Neutrophil (primary cell): ENCODE results near the gene PRR5L.

Source experiments
- H3K27ac ChIP-seq: fragments of 200-600 bp; sonication (generic); 2 replicates; pipeline ENCODE4 v1.5.1; 2016; ENCODE audit warnings: mild to moderate bottlenecking, moderate library complexity
- H3K27me3 ChIP-seq: fragments of 200-600 bp; sonication (generic); 2 replicates; pipeline ENCODE4 v1.6.0; 2016; ENCODE audit warnings: mild to moderate bottlenecking
- H3K36me3 ChIP-seq: fragments of 200-600 bp; sonication (generic); 2 replicates; pipeline ENCODE4 v1.5.1; 2017
- H3K4me1 ChIP-seq, 2 experiments: fragments of 200-600 bp in 1 of 2; sonication (generic) in 1 of 2; 1 replicate in 1 of 2; 2 replicates in 1 of 2; pipeline versions ENCODE4 v1.5.1 to v1.6.1; 2013 to 2016; ENCODE audit warnings: low read depth in 1 of 2, low read length in 1 of 2, mild to moderate bottlenecking in 1 of 2, moderate library complexity in 1 of 2; ENCODE audit not compliant: control insufficient read depth in 1 of 2, insufficient read depth in 1 of 2
- H3K4me3 ChIP-seq, 2 experiments: fragments of 200-600 bp in 1 of 2; sonication (generic) in 1 of 2; 1 replicate in 1 of 2; 2 replicates in 1 of 2; pipeline ENCODE4 v1.5.1; 2013 to 2016; ENCODE audit warnings: low read depth in 1 of 2, low read length in 1 of 2, mild to moderate bottlenecking in 1 of 2, moderate library complexity in 1 of 2
- H3K9me3 ChIP-seq: fragments of 200-600 bp; sonication (generic); 2 replicates; pipeline ENCODE4 v1.5.1; 2016
- TF ChIP-seq, protein P1 (sequence below): fragments of 200-600 bp; sonication (generic); IDR thresholded peaks from 2 replicates; pipeline ENCODE4 v1.5.1; 2016; ENCODE audit warnings: antibody characterized with exemption

The PRR5L gene

DNA sequence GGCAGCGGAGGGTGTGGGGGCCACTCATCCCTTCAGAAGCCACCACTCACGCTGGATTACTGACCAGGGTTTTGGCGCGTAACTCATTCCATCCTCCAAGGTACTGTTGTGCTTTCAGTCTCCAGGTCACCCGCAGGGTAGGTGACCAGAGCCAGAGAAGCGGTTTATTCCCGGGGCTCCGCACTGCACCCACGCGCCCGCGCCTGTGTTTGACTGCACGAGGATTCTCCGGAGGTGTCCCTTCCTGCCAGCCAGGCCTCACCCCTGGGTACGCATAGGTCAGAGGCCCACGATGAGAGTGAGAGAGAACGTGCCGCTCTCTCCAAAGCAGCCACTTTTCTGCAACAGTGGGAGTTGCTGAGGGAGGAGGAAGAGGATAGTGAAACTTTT lies 158.5 kb downstream of the PRR5L start:
- peaks cover 12 to 24% of the 10 kb centered on the region in 2 experiments for H3K4me1 ChIP-seq
- TF ChIP-seq, protein P1, sequence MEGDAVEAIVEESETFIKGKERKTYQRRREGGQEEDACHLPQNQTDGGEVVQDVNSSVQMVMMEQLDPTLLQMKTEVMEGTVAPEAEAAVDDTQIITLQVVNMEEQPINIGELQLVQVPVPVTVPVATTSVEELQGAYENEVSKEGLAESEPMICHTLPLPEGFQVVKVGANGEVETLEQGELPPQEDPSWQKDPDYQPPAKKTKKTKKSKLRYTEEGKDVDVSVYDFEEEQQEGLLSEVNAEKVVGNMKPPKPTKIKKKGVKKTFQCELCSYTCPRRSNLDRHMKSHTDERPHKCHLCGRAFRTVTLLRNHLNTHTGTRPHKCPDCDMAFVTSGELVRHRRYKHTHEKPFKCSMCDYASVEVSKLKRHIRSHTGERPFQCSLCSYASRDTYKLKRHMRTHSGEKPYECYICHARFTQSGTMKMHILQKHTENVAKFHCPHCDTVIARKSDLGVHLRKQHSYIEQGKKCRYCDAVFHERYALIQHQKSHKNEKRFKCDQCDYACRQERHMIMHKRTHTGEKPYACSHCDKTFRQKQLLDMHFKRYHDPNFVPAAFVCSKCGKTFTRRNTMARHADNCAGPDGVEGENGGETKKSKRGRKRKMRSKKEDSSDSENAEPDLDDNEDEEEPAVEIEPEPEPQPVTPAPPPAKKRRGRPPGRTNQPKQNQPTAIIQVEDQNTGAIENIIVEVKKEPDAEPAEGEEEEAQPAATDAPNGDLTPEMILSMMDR, result no peak
- no peak overlapping the region for H3K27ac ChIP-seq
- H3K9me3 ChIP-seq, result no peaks in the 10 kb centered on the region
- H3K4me3 ChIP-seq, result no peak overlapping the region
- peaks cover 7% of the 10 kb centered on the region for H3K36me3 ChIP-seq
- H3K27me3 ChIP-seq, result no peaks in the 10 kb centered on the region

DNA sequence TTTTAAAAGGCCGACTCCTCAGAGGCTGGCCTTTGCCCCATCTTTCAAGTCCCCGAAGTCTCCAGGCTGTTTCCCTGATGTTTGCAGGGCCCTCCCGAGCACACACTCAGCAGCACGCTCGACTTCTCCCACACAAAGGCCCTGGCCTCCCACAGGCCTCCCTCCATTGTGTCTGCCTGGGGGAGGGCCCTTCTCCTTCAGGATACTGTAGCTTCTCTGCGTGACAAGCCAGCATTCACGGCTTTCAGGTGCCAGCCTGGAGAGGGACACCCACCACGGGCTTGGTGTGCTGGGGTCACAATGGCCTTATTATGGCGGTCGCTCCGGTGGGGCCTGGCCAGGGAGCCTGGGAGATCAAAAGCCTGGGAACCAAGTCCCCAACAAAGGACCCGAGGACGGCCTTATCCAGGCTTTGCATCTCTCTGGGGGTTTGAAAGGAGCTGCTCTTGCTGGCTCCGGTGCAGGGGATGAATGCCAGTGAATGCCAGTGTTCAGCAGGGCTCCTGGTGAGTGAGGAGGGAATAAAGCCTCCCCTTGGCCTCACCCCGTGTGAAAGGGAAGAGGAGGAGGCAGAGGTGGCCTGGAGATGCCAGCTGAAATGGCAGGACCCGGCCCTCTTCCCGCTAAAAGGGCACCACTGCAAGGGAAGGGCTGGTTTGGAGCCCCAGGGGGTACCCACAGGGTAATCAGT lies 159.0 kb downstream of the PRR5L start:
- no peak overlapping the region for H3K27ac ChIP-seq
- no peaks in the 10 kb centered on the region for H3K27me3 ChIP-seq
- no peak overlapping the region for H3K4me3 ChIP-seq
- TF ChIP-seq, protein P1, result no peak
- H3K9me3 ChIP-seq, result no peaks in the 10 kb centered on the region
- H3K36me3 ChIP-seq, result peaks cover 7% of the 10 kb centered on the region
- H3K4me1 ChIP-seq, result peaks cover 7 to 19% of the 10 kb centered on the region in 2 experiments

DNA sequence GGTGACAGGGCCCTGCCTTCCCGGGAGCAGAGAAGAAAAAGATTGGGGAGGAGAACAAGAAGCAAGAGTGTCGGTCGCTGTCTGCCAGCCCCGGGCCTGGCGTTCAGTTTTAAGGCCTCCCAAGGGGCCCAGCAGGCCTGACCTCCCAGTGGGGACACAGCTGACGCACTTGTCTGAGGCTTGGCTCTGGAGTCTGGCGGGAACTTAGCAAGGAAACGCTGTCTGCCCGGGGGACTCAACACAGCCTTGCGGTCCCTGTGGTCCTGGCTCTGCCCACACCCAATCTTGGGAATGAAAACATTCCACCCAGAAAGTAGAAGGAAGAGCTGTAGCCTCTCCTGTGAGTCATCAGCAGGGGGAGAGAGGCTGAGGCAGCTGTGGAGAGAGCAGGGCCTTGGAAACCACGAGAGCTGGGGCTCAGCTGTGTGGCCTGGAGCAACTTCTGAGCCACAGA lies 159.6 kb downstream of the PRR5L start:
- Histone ChIP-seq H3K27me3 (no peaks in the 10 kb centered on the region), H3K9me3 (no peaks in the 10 kb centered on the region), H3K4me3 (no peak overlapping the region), H3K4me1 (peaks cover 3 to 13% of the 10 kb centered on the region in 2 experiments), H3K36me3 (peaks cover 7% of the 10 kb centered on the region), H3K27ac (no peak overlapping the region)
- TF ChIP-seq, protein P1, result no peak

DNA sequence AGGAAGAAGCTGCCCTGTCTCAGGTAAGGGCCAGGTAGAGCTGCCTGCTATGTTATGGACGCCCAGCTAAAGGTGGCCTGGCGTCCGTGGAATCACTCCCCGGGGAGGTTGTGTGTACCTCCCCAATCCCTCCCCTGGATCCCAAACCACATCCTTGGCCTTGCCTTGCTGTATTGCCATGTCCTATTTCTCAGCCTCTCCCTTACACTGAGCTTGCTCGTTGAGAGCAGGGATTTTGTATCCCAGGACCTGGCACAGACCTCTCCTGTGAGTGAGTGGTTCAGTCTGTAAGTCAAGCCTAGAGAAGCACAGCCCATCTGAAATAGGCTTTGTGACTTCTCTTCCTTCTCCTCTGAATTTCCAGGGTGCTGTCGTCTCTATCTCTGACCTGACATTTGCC lies 160.1 kb downstream of the PRR5L start:
- TF ChIP-seq, protein P1, result no peak
- H3K4me3 ChIP-seq, result no peak overlapping the region

DNA sequence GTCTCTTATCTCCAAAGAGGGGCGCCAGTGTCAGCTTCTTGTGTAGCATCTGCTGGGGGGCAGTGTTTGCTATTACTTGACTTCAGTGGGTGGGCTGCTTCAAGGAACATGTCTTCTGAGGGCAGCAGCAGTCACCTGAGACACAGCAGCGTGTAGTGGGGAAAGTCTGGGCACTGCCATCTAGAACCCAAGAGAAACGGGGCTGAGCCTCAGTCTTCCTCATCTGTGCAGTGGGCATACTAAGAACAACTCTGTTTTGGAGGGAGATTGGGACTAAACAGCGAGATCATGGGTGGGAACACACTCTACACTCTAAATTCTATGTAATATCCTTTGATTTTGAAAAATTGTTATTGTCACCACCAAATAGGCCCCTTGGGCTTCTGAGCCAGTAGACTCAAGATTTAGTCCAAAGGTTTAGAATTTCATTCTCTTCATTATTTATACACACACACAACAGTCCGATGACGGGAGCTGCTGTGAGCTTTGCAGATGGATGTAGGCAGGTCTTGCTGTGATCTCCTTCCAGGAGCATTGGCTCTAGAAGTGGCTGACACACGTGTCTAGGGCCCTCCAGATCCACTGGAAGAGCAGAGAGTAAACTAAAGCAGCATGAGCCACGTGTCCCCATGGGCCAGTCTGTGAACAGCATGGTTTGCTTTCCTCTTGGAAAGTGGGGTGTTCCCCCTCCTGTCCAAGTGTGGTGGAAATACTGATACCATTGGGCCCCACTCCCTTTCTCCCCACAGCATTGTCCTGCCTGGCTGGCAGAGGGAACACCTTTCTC lies 162.2 kb downstream of the PRR5L start:
- Histone ChIP-seq H3K27ac (no peak overlapping the region), H3K36me3 (no peaks in the 10 kb centered on the region), H3K4me1 (peaks cover 3 to 6% of the 10 kb centered on the region in 2 experiments), H3K27me3 (no peaks in the 10 kb centered on the region), H3K9me3 (no peaks in the 10 kb centered on the region), H3K4me3 (no peak overlapping the region)
- TF ChIP-seq, protein P1, result no peak

More for the DNA sequence above, 160.1 kb downstream of the PRR5L start:
- Histone ChIP-seq H3K27ac (no peak overlapping the region), H3K27me3 (no peaks in the 10 kb centered on the region), H3K36me3 (peaks cover 4% of the 10 kb centered on the region), H3K9me3 (no peaks in the 10 kb centered on the region), H3K4me1 (peaks cover 3 to 12% of the 10 kb centered on the region in 2 experiments)
